Activated naive CD4-positive, alpha-beta T cell treated with anti-CD3 and anti-CD28 coated beads for 36 hours (primary cell): Measurements from ENCODE around the gene NR1D2. TPM values are rescaled to one million over a fixed set of nuclear protein-coding genes. Genes with fewer than 3 reads are reported as not detected.
"Not testable (repeated sequence)": the region's sequence is repeated elsewhere in the genome, so short reads cannot be mapped to it uniquely, and the experiment has no call there.

Source experiments
- CTCF ChIA-PET: fragments of 350-600 bp; sonication (Branson Sonifier 250); formaldehyde crosslinking; loops from one replicate; lab custom pipeline; 2021; ENCODE audit warnings: antibody characterized with exemption; lab: Charles Lee
- DNase-seq: peaks from one replicate; pipeline ENCODE4 v3.0.0-alpha.2; 2020
- H3K27ac Mint-ChIP-seq: one replicate; pipeline ENCODE4 v1.8.0; 2021; ENCODE audit warnings: mild to moderate bottlenecking, mixed read lengths
- H3K27me3 Mint-ChIP-seq: one replicate; pipeline ENCODE4 v1.8.0; 2021; ENCODE audit warnings: low read depth, mixed read lengths
- H3K36me3 Mint-ChIP-seq: one replicate; pipeline ENCODE4 v1.8.0; 2021; ENCODE audit warnings: low read depth, mixed read lengths
- H3K4me1 Mint-ChIP-seq: one replicate; pipeline ENCODE4 v1.8.0; 2021; ENCODE audit warnings: low read depth, mixed read lengths
- H3K4me3 Mint-ChIP-seq: one replicate; pipeline ENCODE4 v1.8.0; 2021; ENCODE audit warnings: mild to moderate bottlenecking, moderate library complexity, mixed read lengths
- H3K9me3 Mint-ChIP-seq: one replicate; pipeline ENCODE4 v1.8.0; 2021; ENCODE audit warnings: mixed read lengths
- intact Hi-C: fragments of 100-400 bp; cut with micrococcal nuclease; formaldehyde crosslinking; loops from one replicate; pipeline ENCODE4 v1.15.1; 2023
- total RNA-seq, 2 experiments: library from RNA; stranded (reverse); gene quantifications; one replicate each; pipeline ENCODE4 v1.2.3, GENCODE V29; 2021

NR1D2 gene
- total RNA-seq, 2 experiments from 2014 or later: 6.0 to 7.0 TPM

- Mint-ChIP-seq H3K27ac (no peak overlapping the region), H3K9me3 (no peaks in the 10 kb centered on the region), H3K27me3 (peaks cover 5% of the 10 kb centered on the region), H3K36me3 (no peaks in the 10 kb centered on the region), H3K4me3 (no peak overlapping the region), H3K4me1 (peaks cover 15% of the 10 kb centered on the region)
- CTCF ChIA-PET: interaction anchor here (2.8 kb wide), 1 partner anchor 107 kb away, joined by 14 read pairs; no protein-coding TSS in a partner anchor
- intact Hi-C loops: no loop called here
- DNase-seq: no peak
Measured at GRCh38 chr3:23995219-23995618, 50.1 kb downstream of the NR1D2 start.

GRCh38 chr3:23996095-23996524, 51.0 kb downstream of the NR1D2 start:
- Mint-ChIP-seq H3K27me3 (peaks cover 5% of the 10 kb centered on the region), H3K36me3 (no peaks in the 10 kb centered on the region), H3K27ac (no peak overlapping the region), H3K4me3 (no peak overlapping the region), H3K4me1 (peaks cover 15% of the 10 kb centered on the region), H3K9me3 (no peaks in the 10 kb centered on the region)
- intact Hi-C loops: no loop called here
- CTCF ChIA-PET: interaction anchor here (0.5 to 2.8 kb wide), 6 partner anchors 102 to 1417 kb away, joined by 3 to 14 read pairs (median 4); no protein-coding TSS in a partner anchor
- no peak for DNase-seq

GRCh38 chr3:23999012-23999641, 54.0 kb downstream of the NR1D2 start:
- H3K9me3 Mint-ChIP-seq: peaks cover 4% of the 10 kb centered on the region
- H3K27me3 Mint-ChIP-seq: peaks cover 8% of the 10 kb centered on the region
- H3K27ac Mint-ChIP-seq: no peak overlapping the region
- CTCF ChIA-PET: interaction anchor here (0.5 to 2.0 kb wide), 12 partner anchors 21 to 681 kb away, joined by 3 to 10 read pairs (median 4); no protein-coding TSS in a partner anchor
- H3K36me3 Mint-ChIP-seq: no peaks in the 10 kb centered on the region
- peaks cover 8% of the 10 kb centered on the region for H3K4me1 Mint-ChIP-seq
- intact Hi-C loops: loop anchor here (1.0 to 2.0 kb wide), 5 partner anchors 110 to 686 kb away; no protein-coding TSS in a partner anchor
- H3K4me3 Mint-ChIP-seq: no peak overlapping the region
- peak; percentile 88 for DNase-seq

- intact Hi-C loops: loop anchor here (5.0 kb wide), 3 partner anchors 85 to 1590 kb away; no protein-coding TSS in a partner anchor
- H3K9me3 Mint-ChIP-seq: peaks cover 4% of the 10 kb centered on the region
Measured at GRCh38 chr3:24002129-24002528, 57.0 kb downstream of the NR1D2 start.

GRCh38 chr3:24003466-24003865, 58.4 kb downstream of the NR1D2 start:
- intact Hi-C loops: loop anchor here (5.0 kb wide), 3 partner anchors 84 to 1589 kb away; no protein-coding TSS in a partner anchor
- Mint-ChIP-seq H3K4me3 (no peak overlapping the region), H3K4me1 (peaks cover 14% of the 10 kb centered on the region), H3K27ac (no peak overlapping the region), H3K9me3 (peaks cover 4% of the 10 kb centered on the region), H3K36me3 (no peaks in the 10 kb centered on the region), H3K27me3 (peaks cover 8% of the 10 kb centered on the region)
- no peak for DNase-seq
- CTCF ChIA-PET: no interaction called here

More at GRCh38 chr3:24002129-24002528, 57.0 kb downstream of the NR1D2 start:
- CTCF ChIA-PET: interaction anchor here (0.7 to 1.8 kb wide), 2 partner anchors 235 to 678 kb away, joined by 3 to 6 read pairs; no protein-coding TSS in a partner anchor
- no peak overlapping the region for H3K27ac Mint-ChIP-seq
- no peak overlapping the region for H3K4me3 Mint-ChIP-seq
- peaks cover 14% of the 10 kb centered on the region for H3K4me1 Mint-ChIP-seq
- H3K36me3 Mint-ChIP-seq: no peaks in the 10 kb centered on the region
- peaks cover 8% of the 10 kb centered on the region for H3K27me3 Mint-ChIP-seq
- DNase-seq: no peak

- Mint-ChIP-seq H3K9me3 (peaks cover 4% of the 10 kb centered on the region), H3K36me3 (no peaks in the 10 kb centered on the region), H3K27ac (peak overlapping the region; percentile 28), H3K4me3 (no peak overlapping the region), H3K27me3 (peaks cover 4% of the 10 kb centered on the region), H3K4me1 (peaks cover 11% of the 10 kb centered on the region)
- peak; percentile 58 for DNase-seq
- CTCF ChIA-PET: interaction anchor here (1.2 to 2.1 kb wide), 2 partner anchors 96 to 116 kb away, joined by 3 to 4 read pairs; no protein-coding TSS in a partner anchor
- intact Hi-C loops: loop anchor here (1.0 to 5.0 kb wide), 7 partner anchors 43 to 1588 kb away; partner anchors contain the start of gene NR1D2
Measured at GRCh38 chr3:24004171-24004938, 59.3 kb downstream of the NR1D2 start.

- peaks cover 4% of the 10 kb centered on the region for H3K9me3 Mint-ChIP-seq
- no peaks in the 10 kb centered on the region for H3K36me3 Mint-ChIP-seq
- H3K4me1 Mint-ChIP-seq: peaks cover 11% of the 10 kb centered on the region
- intact Hi-C loops: no loop called here
- CTCF ChIA-PET: interaction anchor here (0.6 to 2.1 kb wide), 3 partner anchors 95 to 146 kb away, joined by 3 to 4 read pairs (median 4); no protein-coding TSS in a partner anchor
- peaks cover 2% of the 10 kb centered on the region for H3K27me3 Mint-ChIP-seq
- H3K4me3 Mint-ChIP-seq: no peak overlapping the region
- no peak overlapping the region for H3K27ac Mint-ChIP-seq
- DNase-seq: no peak
Measured at GRCh38 chr3:24005669-24006068, 60.6 kb downstream of the NR1D2 start.

GRCh38 chr3:24010834-24011233, 65.7 kb downstream of the NR1D2 start:
- DNase-seq, H3K36me3 Mint-ChIP-seq, H3K27ac Mint-ChIP-seq, intact Hi-C loops, H3K4me3 Mint-ChIP-seq, H3K9me3 Mint-ChIP-seq, H3K27me3 Mint-ChIP-seq, H3K4me1 Mint-ChIP-seq: not testable (repeated sequence)
- CTCF ChIA-PET: interaction anchor here (0.7 kb wide), 1 partner anchor 1871 kb away, joined by 4 read pairs; no protein-coding TSS in a partner anchor

- H3K27me3 Mint-ChIP-seq: peaks cover 2% of the 10 kb centered on the region
- no peaks in the 10 kb centered on the region for H3K4me1 Mint-ChIP-seq
- intact Hi-C loops: no loop called here
- H3K27ac Mint-ChIP-seq: no peak overlapping the region
- H3K9me3 Mint-ChIP-seq: no peaks in the 10 kb centered on the region
- H3K4me3 Mint-ChIP-seq: no peak overlapping the region
- no peak for DNase-seq
- H3K36me3 Mint-ChIP-seq: no peaks in the 10 kb centered on the region
- CTCF ChIA-PET: no interaction called here
Measured at GRCh38 chr3:24012589-24013269, 67.6 kb downstream of the NR1D2 start.

GRCh38 chr3:24017305-24017704, 72.2 kb downstream of the NR1D2 start:
- intact Hi-C loops: no loop called here
- no peaks in the 10 kb centered on the region for H3K4me1 Mint-ChIP-seq
- CTCF ChIA-PET: no interaction called here
- H3K36me3 Mint-ChIP-seq: no peaks in the 10 kb centered on the region
- H3K27me3 Mint-ChIP-seq: peaks cover 2% of the 10 kb centered on the region
- H3K27ac Mint-ChIP-seq: no peak overlapping the region
- no peak overlapping the region for H3K4me3 Mint-ChIP-seq
- DNase-seq: no peak
- no peaks in the 10 kb centered on the region for H3K9me3 Mint-ChIP-seq

GRCh38 chr3:24018784-24019570, 73.9 kb downstream of the NR1D2 start:
- Mint-ChIP-seq H3K4me1 (no peaks in the 10 kb centered on the region), H3K36me3 (no peaks in the 10 kb centered on the region), H3K9me3 (no peaks in the 10 kb centered on the region), H3K27ac (no peak overlapping the region), H3K4me3 (no peak overlapping the region), H3K27me3 (peaks cover 2% of the 10 kb centered on the region)
- intact Hi-C loops: no loop called here
- CTCF ChIA-PET: interaction anchor here (1.0 to 1.1 kb wide), 2 partner anchors 19 to 24 kb away, joined by 3 read pairs; no protein-coding TSS in a partner anchor
- no peak for DNase-seq
